Measurements from ENCODE around the gene CXCL3. TPM values are rescaled to one million over a fixed set of nuclear protein-coding genes. Genes with fewer than 3 reads are reported as not detected.

Gene CXCL3
- total and polyA plus RNA-seq, 10 of the 15 experiments (the other 5 are each of a cell fraction or from before 2014, with no cell fraction given) = not detected

DNA sequence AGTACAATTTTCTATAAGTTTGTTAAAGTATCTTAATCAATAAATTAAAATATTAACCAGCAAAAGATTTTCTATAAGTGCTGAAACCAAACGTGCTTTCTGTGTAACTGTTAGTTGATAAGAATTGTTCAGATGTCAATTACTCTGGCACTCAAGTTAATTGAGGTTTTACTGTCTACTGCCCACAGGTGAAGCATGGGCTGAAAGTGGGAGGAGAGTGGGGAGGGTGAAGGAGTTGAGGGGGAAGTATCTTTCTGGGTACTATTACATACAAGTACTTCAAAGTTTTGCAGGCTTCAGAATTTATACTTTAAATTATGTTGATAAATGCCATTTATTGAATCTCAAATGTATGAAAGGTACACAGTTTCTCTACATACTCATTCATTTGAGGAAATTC lies 19.1 kb upstream of the CXCL3 start:
- TF ChIP-seq PAX5 (IDR thresholded peaks at IDR 0.05; ENCODE audit: borderline replicate concordance, low read depth, low read length) (no peak), JUND (IDR thresholded peaks at IDR 0.05; ENCODE audit: low read depth, low read length) (no peak), SPI1 (IDR thresholded peaks at IDR 0.05; ENCODE audit: borderline replicate concordance, insufficient read depth, low read depth, low read length) (no peak), FOS (IDR thresholded peaks at IDR 0.05; ENCODE audit: borderline replicate concordance, extremely low read depth, insufficient read length) (no peak), SREBF2 (IDR thresholded peaks at IDR 0.05; ENCODE audit: low read length) (no peak), KLF5 (IDR thresholded peaks at IDR 0.05; ENCODE audit: partially characterized antibody) (no peak), HDAC2 (IDR thresholded peaks at IDR 0.05) (no peak), RELA (IDR thresholded peaks at IDR 0.05; ENCODE audit: borderline replicate concordance, partially characterized antibody) (no peak), JUNB (IDR thresholded peaks at IDR 0.05) (no peak), CREM (IDR thresholded peaks at IDR 0.05; ENCODE audit: low read depth) (no peak), CREB1 (IDR thresholded peaks at IDR 0.05; ENCODE audit: low read depth) (no peak), MYB (IDR thresholded peaks at IDR 0.05; ENCODE audit: borderline replicate concordance, low read depth, low read length) (no peak), ATF7 (IDR thresholded peaks at IDR 0.05; ENCODE audit: low read depth) (no peak), TARDBP (IDR thresholded peaks at IDR 0.05; ENCODE audit: borderline replicate concordance) (no peak), ETV6 (conservative IDR thresholded peaks at IDR 0.05 in 1 of 2, IDR thresholded peaks at IDR 0.05 in 1 of 2; ENCODE audit: borderline replicate concordance in 1 of 2, low read depth in 1 of 2) (no peak), YBX1 (IDR thresholded peaks at IDR 0.05) (no peak)
- TF ChIP-seq, protein P1, sequence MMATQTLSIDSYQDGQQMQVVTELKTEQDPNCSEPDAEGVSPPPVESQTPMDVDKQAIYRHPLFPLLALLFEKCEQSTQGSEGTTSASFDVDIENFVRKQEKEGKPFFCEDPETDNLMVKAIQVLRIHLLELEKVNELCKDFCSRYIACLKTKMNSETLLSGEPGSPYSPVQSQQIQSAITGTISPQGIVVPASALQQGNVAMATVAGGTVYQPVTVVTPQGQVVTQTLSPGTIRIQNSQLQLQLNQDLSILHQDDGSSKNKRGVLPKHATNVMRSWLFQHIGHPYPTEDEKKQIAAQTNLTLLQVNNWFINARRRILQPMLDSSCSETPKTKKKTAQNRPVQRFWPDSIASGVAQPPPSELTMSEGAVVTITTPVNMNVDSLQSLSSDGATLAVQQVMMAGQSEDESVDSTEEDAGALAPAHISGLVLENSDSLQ (IDR thresholded peaks at IDR 0.05) = no peak
- TF ChIP-seq, protein P2, sequence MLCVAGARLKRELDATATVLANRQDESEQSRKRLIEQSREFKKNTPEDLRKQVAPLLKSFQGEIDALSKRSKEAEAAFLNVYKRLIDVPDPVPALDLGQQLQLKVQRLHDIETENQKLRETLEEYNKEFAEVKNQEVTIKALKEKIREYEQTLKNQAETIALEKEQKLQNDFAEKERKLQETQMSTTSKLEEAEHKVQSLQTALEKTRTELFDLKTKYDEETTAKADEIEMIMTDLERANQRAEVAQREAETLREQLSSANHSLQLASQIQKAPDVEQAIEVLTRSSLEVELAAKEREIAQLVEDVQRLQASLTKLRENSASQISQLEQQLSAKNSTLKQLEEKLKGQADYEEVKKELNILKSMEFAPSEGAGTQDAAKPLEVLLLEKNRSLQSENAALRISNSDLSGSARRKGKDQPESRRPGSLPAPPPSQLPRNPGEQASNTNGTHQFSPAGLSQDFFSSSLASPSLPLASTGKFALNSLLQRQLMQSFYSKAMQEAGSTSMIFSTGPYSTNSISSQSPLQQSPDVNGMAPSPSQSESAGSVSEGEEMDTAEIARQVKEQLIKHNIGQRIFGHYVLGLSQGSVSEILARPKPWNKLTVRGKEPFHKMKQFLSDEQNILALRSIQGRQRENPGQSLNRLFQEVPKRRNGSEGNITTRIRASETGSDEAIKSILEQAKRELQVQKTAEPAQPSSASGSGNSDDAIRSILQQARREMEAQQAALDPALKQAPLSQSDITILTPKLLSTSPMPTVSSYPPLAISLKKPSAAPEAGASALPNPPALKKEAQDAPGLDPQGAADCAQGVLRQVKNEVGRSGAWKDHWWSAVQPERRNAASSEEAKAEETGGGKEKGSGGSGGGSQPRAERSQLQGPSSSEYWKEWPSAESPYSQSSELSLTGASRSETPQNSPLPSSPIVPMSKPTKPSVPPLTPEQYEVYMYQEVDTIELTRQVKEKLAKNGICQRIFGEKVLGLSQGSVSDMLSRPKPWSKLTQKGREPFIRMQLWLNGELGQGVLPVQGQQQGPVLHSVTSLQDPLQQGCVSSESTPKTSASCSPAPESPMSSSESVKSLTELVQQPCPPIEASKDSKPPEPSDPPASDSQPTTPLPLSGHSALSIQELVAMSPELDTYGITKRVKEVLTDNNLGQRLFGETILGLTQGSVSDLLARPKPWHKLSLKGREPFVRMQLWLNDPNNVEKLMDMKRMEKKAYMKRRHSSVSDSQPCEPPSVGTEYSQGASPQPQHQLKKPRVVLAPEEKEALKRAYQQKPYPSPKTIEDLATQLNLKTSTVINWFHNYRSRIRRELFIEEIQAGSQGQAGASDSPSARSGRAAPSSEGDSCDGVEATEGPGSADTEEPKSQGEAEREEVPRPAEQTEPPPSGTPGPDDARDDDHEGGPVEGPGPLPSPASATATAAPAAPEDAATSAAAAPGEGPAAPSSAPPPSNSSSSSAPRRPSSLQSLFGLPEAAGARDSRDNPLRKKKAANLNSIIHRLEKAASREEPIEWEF (IDR thresholded peaks at IDR 0.05; ENCODE audit: insufficient replicate concordance, low read depth, low read length) = no peak
- TF ChIP-seq, protein P3, sequence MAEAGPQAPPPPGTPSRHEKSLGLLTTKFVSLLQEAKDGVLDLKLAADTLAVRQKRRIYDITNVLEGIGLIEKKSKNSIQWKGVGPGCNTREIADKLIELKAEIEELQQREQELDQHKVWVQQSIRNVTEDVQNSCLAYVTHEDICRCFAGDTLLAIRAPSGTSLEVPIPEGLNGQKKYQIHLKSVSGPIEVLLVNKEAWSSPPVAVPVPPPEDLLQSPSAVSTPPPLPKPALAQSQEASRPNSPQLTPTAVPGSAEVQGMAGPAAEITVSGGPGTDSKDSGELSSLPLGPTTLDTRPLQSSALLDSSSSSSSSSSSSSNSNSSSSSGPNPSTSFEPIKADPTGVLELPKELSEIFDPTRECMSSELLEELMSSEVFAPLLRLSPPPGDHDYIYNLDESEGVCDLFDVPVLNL (IDR thresholded peaks at IDR 0.05; ENCODE audit: low read depth, low read length) = no peak
- TF ChIP-seq, protein P4, sequence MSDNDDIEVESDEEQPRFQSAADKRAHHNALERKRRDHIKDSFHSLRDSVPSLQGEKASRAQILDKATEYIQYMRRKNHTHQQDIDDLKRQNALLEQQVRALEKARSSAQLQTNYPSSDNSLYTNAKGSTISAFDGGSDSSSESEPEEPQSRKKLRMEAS (IDR thresholded peaks at IDR 0.05; ENCODE audit: low read depth, low read length) = no peak
- ChIA-PET POLR2A (no interaction called here), SMC1A (ENCODE audit: uncharacterized antibody, unreplicated experiment) (no interaction called here), CTCF (no interaction called here), RAD21 (ENCODE audit: unreplicated experiment) (no interaction called here)
- Histone ChIP-seq H2AFZ (ENCODE audit: control insufficient read depth, low read depth, low read length) (no peak overlapping the region), H3K36me3 (ENCODE audit: control insufficient read depth in 2 of 2, insufficient read depth in 2 of 2, low read length in 1 of 2) (no peaks in the 10 kb centered on the region), H3K4me2 (ENCODE audit: control insufficient read depth, insufficient read depth) (no peak overlapping the region), H3K27me3 (replicated peaks in 1 of 2; ENCODE audit: control insufficient read depth in 2 of 2, insufficient read depth in 2 of 2, low read length in 1 of 2) (no peaks in the 10 kb centered on the region; a peak in 1 of 4 replicates), H3K4me3 (no peak overlapping the region), H3K27ac (ENCODE audit: control insufficient read depth, insufficient read depth) (no peak overlapping the region), H3K4me1 (ENCODE audit: control insufficient read depth, insufficient read depth, low read length) (no peaks in the 10 kb centered on the region), H3K79me2 (ENCODE audit: control insufficient read depth, insufficient read depth, low read length) (no peaks in the 10 kb centered on the region), H3K9me3 (replicated peaks; ENCODE audit: control insufficient read depth, insufficient read depth, low read length) (no peaks in the 10 kb centered on the region), H4K20me1 (ENCODE audit: control insufficient read depth, insufficient read depth) (no peaks in the 10 kb centered on the region), H3K9ac (ENCODE audit: control insufficient read depth, insufficient read depth, low read length) (no peak overlapping the region)
- DNase-seq (ENCODE audit: low read depth, low spot score) (no peak), FAIRE-seq (no peak), ATAC-seq (no peak)
- in situ Hi-C loops (cut with MboI) = no loop called here
- no TSS peak for BruUV-seq (replicated peaks)
- 0% methylated on average over 1 of the region's 1 CpG for WGBS (ENCODE audit: insufficient coverage, insufficient replicate concordance, low lambda C conversion rate, missing lambda C conversion rate)
- intact Hi-C loops (cut with micrococcal nuclease; ENCODE audit: unreplicated experiment) = no loop called here
